ENCODE data around the gene ZNF792.
"Not testable (repeated sequence)": the region's sequence is repeated elsewhere in the genome, so short reads cannot be mapped to it uniquely, and the experiment has no call there.

ZNF792 gene

DNA sequence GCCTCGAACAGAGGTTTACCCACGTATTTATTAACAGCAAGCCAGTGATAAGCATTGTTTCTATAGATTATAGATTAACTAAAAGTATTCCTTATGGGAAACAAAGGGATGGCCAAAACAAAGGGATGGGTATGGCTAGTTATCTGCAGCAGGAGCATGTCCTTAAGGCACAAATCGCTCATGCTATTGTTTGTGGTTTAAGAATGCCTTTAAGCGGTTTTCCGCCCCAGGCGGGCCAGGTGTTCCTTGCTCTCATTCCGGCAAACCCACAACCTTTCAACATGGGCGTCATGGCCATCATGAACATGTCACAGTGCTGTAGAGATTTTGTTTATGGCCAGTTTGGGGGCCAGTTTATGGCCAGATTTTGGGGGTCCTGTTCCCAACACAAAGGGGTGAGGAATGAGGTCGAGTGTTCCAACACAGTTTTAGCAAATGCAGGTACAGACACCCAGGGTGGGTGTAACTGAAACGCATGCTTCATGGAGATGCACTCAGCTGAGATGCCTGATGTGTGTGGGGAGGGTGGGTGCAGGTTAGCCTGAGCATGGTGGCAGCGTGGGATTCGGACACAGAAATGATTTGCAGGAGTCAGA, 6.3 kb upstream of the ZNF792 start:
- not testable (repeated sequence) for DNase-seq (ENCODE audit: low read depth in 2 of 2)

DNA sequence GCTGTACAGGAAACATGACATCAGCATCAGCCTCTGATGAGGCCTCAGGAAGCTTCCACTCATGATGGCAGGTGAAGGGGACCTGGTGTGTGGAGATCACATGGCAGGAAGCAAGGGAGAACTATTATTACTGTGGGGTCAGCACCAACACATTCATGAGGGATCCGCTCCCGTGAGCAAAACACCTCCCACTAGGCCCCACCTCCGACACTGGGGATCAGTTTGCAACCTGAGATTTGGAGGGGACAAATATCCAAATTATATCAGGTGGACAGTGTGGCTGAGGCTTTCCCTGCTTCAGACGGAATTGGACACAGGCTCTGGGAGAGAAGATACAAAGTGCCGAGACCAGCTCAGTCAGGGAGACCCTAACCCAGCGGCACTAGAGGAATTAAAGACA, 5.7 kb upstream of the ZNF792 start:
- no peak for DNase-seq (ENCODE audit: low read depth in 2 of 2)

DNA sequence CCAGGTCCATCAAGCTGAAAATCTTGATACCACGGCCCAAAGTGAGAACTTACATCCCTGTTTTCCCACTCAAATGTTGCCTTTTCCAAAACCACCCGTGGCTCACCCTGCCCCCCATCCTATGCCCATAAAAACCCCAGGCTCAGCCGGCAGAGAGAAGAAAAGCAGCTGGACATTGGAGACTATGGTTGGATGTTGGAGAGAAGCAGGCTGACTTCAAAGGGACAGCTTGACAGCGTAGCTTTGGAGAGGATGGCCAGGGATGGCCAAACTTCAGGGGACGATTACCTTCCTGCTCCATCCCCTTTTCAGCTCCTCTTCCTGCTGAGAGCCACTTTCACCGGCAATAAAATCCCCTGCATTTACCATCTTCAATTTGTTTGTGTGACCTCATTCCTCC, 3.5 kb upstream of the ZNF792 start:
- no peak for DNase-seq (ENCODE audit: low read depth in 2 of 2)

DNA sequence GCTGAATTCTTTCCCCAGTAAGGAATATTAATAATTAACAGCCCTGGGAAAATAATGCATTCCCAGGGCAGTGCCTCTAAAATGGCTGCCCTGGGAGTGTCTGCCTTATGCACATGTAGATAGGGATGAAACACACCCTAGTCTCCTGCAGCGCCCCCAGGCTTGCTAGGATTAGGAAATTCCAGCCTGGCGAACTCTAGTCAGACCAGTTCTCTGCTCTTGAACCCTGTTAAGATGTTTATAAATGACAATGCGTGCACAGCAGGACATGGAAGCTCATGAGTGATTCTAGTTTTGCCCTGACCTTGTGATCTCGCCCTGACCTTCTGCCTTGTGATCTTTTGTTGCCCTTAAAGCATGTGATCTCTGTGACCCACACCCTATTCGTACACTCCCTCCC, 1.5 kb upstream of the ZNF792 start:
- not testable (repeated sequence) for DNase-seq (ENCODE audit: low read depth in 2 of 2)

DNA sequence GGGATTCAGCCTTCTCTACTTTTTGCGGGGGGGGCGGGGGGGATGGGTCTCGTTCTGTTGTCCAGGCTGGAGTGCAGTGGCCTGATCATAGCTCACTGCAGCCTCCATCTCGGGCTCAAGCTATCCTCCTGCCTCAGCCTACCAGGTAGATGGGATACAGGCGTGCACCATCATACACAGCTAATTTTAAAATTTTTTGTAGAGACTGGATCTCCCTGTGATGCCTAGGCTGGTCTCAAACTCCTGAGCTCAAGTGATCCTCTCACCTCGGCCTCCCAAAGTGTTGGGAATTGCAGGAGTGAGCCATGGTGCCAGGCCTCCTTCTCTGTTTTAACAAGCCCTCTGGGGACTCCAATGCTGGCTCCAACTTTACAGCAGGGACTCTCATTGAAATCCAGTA, 569 bp upstream of the ZNF792 start:
- no peak for DNase-seq (ENCODE audit: low read depth in 2 of 2)

DNA sequence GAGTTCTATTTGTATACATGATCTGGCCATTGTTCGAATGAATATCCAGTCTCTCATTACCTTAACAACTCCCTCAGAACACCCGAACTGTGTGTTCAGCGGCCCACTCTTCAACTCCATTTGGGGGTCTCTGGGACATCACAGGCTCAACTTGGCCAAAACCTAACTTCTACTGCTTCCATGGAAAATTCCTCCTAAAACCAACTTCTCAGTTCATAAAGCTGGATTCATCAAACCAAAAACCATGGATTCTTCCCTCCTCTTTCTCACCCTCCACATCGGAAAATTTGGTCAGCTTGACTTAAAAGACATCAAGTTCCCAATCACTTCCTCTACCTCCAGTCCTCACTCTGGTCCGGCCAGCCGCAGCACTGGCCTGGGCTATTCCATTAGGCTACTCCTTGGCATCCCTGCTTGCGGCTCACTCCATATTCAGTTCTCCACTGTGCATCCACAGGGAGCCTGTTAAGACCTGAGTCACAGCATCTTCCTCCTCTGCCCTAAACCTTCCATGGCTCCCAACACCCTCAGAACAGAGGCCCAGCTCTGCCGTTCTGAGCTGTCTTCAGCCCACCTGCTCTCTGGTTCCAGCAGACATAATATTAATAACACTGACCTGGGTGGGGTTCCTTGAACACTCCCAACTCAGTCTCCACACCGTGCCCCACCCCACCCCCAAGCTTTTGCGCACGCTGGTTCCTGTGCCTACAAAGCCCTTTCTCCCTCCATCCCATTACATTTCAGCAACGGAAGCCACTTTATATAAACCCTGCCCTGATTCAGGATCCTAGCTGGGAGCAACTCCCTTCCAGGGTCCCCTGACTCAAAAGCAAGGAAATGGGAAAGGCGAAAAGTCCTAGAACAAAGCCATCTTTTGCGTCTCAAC, 1.1 kb downstream of the ZNF792 start:
- no peak for DNase-seq (ENCODE audit: low read depth in 2 of 2)

DNA sequence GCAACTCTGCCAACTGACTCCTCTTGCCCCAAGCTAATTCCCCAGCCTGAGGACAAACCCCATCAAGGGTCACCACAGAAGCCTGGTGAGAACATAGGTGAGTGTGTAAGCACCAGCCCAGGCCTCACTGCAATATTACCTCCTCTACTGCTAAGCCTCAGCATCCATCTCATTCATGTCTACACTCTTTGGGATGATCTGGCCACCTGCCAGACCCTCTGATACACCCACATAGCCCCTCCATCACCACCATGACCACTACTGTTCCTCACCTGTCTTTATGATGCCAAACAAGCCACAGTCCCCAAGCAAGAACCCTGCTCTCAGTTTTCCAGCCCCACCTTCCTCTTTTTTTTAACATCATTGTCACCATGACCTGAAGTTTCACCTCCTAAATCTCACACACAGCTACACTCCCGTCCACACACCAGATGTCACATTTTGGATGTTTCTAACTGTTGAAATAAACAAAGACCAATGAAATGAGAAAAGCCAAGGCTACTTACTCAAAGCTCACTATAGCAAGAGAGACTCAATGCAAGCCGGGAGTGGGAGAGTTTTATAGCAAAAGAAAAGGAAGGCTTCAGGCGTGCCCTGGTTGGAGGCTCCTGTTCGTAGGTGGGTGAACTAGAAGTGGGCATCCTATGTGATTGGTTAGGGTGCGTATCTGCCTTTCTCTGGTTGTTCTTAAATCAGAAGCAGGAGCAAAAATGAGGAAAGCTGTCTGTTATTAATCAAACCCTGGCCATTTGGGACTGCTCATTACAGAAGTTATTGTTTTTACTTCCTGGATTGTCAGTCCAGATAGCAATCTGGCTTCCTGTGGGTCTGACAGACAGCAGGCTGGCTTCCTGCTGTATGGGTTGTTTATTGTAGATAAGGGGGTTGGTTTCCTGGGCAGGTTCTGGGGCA, 2.0 kb downstream of the ZNF792 start:
- DNase-seq (ENCODE audit: low read depth in 2 of 2) = no peak

DNA sequence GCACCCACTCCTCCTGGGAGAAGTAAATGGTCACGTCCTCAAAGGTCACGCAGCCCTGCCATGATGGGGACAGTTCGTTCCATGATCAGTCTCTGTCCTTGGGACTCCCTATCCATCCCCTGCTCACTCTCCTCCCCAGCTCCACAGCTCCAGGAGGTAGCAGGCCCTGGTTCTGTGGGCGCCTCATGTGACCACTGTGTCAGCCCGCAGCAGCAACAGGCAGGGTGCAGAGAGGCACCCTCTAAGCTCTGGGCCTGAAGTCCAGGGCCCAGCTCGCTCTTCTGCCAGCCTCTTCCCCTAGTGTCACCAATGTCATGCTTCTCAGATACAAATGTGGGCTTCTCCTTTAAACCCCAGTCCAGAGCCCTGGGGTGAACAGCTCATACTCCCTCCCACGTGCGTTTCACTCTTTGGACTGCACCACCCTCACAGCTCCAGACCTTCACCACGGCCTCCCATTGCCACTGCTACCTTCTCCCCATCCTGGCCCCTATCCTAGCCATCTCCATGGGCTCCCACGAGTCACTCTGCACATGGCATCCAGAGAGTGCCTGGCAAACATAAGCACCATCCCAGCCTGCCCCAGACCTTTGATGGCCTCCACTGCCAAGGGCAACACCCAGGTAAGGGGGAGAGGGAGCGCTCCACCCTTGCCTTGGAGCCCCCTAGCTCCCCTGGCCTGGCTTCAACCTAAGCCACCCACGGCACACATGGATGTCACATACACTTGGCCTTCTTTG, 2.9 kb downstream of the ZNF792 start:
- DNase-seq (ENCODE audit: low read depth in 2 of 2) = no peak

DNA sequence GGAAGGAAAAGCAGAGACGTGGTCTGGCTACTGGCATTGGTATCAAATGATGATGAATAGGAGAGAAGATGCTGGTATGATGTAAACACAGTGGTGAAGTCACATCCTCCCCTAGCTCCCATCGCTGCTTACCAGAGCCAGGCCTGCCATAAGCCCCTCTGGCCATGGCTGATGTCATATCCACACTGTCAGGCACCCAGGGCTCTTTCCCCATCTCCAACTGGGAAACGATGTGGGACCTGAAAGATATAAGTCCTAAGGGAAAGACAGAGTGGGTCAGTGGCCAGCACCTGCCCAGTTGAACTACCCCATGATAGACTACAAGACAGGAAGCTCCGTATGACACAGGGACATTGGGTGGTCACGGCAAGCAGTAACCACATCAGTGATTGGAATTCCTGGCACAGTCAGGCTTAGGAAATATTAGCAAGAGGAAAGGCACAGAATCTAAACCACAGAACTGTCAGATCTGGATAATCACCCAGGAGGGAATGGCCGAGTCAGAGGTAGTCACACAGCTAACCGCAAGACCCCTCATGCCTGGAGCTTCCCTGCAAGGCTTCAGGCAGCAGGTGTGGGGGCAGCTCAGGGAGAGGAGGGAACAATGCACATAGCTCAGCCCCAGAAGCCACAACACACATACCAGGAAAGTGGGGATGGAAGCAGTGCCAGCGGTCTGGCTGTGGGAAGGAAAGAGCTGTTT, 3.8 kb downstream of the ZNF792 start:
- no peak for DNase-seq (ENCODE audit: low read depth in 2 of 2)

DNA sequence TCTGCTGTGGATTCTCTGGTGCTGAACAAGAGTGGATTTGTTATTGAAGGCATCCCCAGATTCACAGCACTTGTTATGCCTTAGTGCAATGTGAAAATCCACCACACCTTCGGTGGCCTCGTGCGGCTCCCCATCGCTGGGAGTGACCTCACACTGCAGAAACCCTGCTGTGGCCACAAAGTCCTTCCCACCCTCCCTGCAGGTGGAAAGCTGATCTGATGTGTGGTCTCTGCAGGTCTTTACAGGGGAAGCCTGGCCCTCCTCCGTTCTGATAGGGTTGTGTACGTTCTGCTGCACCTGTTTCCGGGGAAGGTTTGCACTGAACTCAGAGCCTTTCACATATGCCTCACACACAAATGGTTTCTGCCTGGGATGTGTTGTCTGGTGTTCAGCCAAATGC, 5.0 kb downstream of the ZNF792 start:
- DNase-seq (ENCODE audit: low read depth in 2 of 2) = no peak

DNA sequence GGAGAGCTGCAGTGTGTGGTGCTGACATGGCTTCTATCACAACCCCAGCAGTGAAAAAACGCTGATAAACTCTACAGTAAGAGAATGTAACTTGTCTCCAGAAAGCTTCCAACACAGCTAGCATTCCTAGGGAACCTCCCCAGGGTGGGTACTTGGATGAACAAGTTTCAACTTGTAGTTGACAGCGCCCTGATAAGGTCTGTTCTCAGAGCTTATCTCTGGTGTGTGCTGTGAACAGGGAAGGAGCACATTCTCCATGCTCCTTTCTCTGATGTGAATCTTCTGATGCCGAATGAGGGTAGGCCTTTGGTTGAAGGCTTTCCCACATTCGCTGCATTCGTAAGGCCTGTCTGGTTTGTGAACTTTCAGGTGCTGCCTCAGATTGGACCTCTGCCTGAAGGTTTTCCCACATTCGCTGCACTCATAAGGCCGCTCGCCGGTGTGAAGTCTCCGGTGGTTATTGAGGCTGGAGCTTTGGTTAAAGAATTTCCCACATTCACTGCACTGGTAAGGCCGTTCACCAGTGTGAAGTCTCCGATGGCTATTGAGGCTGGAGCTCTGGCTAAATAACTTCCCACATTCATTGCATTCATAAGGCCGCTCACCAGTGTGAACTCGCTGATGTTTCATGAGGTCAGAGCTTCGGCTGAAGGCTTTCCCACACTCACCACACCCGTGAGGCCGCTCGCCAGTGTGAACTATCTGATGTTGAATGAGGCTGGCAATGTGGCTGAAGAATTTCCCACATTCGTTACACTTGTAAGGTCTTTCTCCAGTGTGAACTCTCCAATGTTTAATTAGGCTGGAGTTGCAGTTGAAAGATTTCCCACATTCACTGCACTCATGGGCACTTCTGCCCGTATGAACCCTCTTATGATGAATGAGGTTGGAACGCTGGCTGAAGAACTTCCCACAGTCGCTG, 5.9 kb downstream of the ZNF792 start:
- no peak for DNase-seq (ENCODE audit: low read depth in 2 of 2)

DNA sequence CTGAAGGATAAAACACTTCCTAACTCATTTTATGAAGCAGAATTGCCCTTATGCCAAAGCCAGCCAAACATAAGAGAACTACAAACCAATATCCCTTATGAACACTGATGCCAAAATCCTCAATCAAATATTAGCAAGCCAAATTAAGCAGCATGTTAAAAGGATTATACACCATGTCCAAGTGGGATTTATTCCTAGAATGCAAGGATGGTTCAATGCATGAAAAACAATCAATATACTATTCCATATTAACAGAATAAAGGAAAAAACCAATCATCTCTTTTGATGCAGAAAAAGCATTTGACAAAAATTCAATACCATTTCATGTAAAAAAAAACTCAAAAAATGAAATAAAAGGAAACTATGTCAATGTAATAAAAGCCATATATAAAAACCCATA, 10.9 kb downstream of the ZNF792 start:
- DNase-seq (ENCODE audit: low read depth in 2 of 2) = no peak

DNA sequence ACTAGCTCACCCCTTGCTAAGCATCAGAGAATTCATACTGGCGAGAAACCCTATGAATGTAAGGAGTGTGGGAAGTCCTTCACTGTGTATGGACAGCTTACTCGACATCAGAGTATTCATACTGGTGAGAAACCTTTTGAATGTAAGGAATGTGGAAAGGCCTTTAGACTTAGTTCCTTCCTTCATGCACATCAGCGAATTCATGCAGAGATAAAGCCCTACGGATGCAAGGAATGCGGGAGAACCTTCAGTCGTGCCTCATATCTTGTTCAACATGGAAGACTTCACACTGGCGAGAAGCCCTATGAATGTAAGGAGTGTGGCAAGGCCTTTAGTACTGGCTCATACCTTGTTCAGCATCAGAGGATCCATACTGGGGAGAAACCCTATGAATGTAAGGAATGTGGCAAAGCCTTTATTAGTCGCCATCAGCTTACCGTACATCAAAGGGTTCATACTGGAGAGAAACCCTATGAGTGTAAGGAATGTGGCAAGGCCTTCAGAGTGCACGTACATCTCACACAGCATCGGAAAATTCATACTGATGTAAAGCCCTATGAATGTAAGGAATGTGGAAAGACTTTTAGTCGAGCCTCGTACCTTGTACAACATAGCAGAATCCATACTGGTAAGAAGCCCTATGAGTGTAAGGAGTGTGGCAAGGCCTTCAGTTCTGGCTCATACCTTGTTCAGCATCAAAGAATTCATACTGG, 20.0 kb downstream of the ZNF792 start:
- DNase-seq (ENCODE audit: low read depth in 2 of 2) = no peak

DNA sequence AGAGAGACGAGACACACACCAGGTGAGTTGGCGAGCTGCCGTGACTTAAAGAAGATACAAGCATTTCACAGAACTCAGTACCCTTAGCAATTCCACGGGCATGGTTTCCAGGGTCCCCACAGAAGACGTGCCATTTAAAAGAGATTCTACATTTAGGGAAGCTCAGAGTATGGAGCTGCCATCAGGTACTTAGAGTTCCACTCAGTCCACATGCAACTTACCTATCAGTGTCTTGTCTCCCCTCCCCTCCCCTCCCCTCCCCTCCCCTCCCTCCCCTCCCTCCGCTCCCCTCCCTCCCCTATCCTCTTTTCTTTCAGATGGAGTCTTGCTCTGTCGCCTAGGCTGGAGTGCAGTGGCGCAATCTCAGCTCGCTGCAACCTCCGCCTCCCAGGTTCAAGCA, 25.1 kb downstream of the ZNF792 start:
- DNase-seq (ENCODE audit: low read depth in 2 of 2) = no peak

DNA sequence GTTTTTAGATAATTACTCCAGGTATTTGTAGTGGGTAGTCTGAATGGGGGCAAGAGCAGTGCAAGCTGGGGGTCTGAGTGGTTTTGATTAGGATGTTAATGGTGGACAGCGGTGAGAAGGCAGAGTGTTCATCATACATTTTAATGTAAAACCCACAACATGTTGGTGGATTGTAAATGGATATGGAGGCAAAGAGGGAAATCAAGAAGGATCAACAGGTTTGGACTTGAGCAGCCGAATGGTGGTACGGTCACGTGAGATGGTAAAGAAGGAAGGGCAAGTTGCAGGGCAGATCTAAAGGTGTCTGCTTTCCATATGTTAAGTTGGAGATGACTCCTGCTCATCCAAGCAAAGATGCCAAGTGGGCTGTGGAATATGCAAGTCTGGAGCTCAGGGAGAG, 27.8 kb downstream of the ZNF792 start:
- DNase-seq (ENCODE audit: low read depth in 2 of 2) = no peak

DNA sequence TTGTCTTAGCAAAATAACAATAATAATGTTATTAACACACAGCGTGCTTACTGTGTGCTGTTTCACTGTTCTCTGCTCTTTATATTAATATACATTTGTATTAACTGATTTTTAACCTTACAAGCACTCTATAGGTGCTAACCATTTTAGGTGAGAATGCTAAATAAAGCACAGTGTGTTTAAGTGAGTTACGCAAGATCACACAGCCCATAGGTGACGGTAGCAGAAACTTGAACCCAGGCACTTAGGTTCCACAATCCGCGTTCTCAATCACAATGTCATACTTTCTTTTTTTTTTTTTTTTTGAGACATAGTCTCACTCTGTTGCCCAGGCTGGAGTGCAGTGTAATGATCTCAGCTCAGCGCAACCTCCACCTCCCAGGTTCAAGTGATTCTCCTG, 31.5 kb downstream of the ZNF792 start:
- no peak for DNase-seq (ENCODE audit: low read depth in 2 of 2)

DNA sequence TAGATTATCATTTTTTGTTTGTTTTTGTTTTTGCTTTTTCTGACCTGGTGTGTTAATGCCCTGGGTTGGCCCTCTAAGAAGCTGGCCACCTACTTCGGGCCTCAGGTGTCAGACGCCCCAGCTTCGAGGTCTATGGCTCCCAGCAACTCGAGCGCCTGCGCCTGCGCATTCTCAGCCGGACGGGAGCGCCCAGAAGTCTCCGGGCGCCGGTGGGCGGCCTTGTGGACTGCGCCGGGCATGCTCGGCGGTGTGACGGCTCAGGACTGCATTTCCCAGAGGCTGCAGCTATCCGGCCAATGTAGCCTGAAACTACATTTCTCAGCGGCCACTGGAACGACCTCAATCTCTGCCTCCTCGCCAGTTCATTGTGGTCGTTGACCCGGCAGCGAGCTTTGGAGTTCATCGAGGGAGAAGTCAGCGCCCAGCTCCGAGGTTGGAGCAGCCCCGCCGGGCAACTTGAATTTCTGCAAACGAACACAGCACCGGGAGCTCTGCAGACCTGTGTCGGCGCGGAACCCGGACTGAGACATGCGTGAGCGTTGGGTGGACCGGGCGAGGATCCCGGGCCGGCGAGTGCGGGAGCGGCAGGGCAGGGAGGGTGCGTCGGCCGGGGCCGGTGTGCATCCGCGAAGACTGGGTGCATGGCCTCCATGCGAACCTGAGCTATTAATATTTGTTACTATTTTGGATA, 37.2 kb downstream of the ZNF792 start, which contains the start of gene ZNF30:
Gene ZNF30 (plus strand): TSS at position 219 of the 691 bp plus-strand sequence. CDS start 3,045 bp downstream, outside the sequence.
- peak; percentile 62 to 79 for DNase-seq (ENCODE audit: low read depth in 2 of 2)

DNA sequence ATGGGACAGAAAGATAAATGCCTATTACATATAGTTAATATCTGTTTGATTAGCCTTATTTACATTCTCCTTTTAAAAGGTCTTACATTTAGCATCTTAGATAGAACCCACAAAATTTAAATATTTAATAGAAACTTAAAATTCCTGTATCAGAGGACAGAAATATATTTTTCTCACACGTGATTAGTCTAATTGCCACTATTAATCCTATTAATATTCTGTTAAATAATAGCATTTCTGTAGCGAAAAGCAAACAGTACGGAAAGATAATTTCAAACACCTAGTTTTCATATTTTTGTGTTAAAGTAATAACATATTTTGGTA, 37.7 kb downstream of the ZNF792 start:
- no peak for DNase-seq (ENCODE audit: low read depth in 2 of 2)

All from stimulated activated CD4-positive, alpha-beta T cell treated with anti-CD3 and anti-CD28 coated beads, Interleukin-1b, Interleukin-23, amount 100 ng/mL, for 4 hours (primary cell).